ENCODE data around the gene CLRN3.

CLRN3 gene

DNA sequence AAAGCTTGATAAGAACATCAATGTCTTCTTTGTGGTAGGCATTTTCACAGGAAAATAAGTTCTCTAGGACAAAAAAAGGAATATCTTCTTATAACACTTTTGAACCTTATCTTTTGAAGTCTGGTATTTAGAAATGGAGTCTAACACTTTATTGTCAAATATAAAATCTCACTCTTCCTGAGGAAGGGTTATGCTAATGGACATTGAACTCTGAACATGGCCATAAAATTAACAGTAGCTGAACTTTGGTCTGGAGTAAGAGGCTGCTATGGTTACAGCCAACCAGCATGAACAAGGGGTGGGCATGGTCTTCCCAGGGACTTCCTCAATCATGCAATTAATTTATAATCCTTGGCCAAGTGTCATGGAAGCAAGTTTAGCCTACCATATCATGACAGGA, at the start of gene CLRN3:
Gene CLRN3, minus strand, starts transcription at position 199 of the 400 bp plus-strand sequence. Its CDS starts 157 bp downstream, at position 42.
- H3K4me1 ChIP-seq (ENCODE audit: insufficient read depth, low read length): no peaks in the 10 kb centered on the region
- no peak within 1 kb of the TSS for H3K9ac ChIP-seq (ENCODE audit: low read depth, low read length)
- H3K36me3 ChIP-seq (ENCODE audit: insufficient read depth, low read depth, low read length): no peaks in the 10 kb centered on the region
- no peak within 1 kb of the TSS for H3K4me3 ChIP-seq (ENCODE audit: low read length)
- H3K27ac ChIP-seq (ENCODE audit: low read length): no peak within 1 kb of the TSS
- no peaks in the 10 kb centered on the region for H3K27me3 ChIP-seq (ENCODE audit: insufficient read depth, low read length)
- no peaks in the 10 kb centered on the region for H3K9me3 ChIP-seq (ENCODE audit: insufficient read depth, low read depth, low read length)

DNA sequence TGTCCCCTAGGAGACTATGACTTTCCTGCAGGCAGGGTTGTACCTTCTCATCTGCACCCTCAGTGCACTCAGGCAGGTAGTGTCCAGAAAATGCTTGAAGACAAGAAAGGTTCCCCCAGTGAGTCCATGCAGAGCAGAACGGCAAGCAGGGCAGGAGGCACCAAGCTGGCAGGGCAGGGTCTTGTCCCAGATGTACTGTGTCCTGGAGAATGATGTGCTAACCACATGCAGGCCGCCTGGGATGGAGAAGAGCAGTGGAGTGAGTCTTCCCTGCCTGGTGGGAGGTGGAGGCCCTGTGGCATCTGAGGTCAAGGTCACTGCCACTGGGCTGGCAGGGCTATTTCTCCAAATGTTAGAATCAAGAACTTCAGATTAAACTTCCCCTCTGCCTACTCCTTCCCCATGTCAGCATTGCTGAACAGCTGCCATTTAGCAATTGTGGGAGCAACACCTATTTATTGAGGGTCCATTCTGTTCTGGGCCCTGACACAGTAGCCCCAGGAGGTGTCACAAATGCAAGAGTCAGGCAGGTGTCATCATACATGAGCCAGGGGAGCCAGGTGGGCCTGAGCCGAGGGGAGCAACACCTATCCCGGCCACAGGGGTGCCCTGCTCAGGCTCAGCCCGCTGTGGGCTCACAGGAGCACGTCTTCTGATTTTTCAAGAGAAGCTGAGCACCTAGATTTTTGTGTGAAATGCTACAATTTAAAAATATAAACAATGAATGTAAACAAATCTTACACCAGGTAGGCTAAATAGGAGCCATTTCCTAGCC, 48.3 kb upstream of the CLRN3 start:
- Histone ChIP-seq H3K36me3 (ENCODE audit: insufficient read depth, low read depth, low read length) (no peaks in the 10 kb centered on the region), H3K4me3 (ENCODE audit: low read length) (no peak overlapping the region), H3K9ac (ENCODE audit: low read depth, low read length) (no peak overlapping the region), H3K27ac (ENCODE audit: low read length) (no peak overlapping the region), H3K4me1 (ENCODE audit: insufficient read depth, low read length) (no peaks in the 10 kb centered on the region), H3K27me3 (ENCODE audit: insufficient read depth, low read length) (no peaks in the 10 kb centered on the region), H3K9me3 (ENCODE audit: insufficient read depth, low read depth, low read length) (no peaks in the 10 kb centered on the region)

- Histone ChIP-seq H3K9ac (ENCODE audit: low read depth, low read length) (no peak overlapping the region), H3K36me3 (ENCODE audit: insufficient read depth, low read depth, low read length) (no peaks in the 10 kb centered on the region), H3K27me3 (ENCODE audit: insufficient read depth, low read length) (no peaks in the 10 kb centered on the region), H3K4me1 (ENCODE audit: insufficient read depth, low read length) (no peaks in the 10 kb centered on the region), H3K4me3 (ENCODE audit: low read length) (no peak overlapping the region), H3K9me3 (ENCODE audit: insufficient read depth, low read depth, low read length) (no peaks in the 10 kb centered on the region), H3K27ac (ENCODE audit: low read length) (no peak overlapping the region)
These were observed 47.1 kb upstream of the CLRN3 start for GRCh38 chr10:127939786-127940330.

- Histone ChIP-seq H3K27ac (ENCODE audit: low read length) (no peak overlapping the region), H3K27me3 (ENCODE audit: insufficient read depth, low read length) (no peaks in the 10 kb centered on the region), H3K9ac (ENCODE audit: low read depth, low read length) (no peak overlapping the region), H3K4me3 (ENCODE audit: low read length) (no peak overlapping the region), H3K36me3 (ENCODE audit: insufficient read depth, low read depth, low read length) (no peaks in the 10 kb centered on the region), H3K9me3 (ENCODE audit: insufficient read depth, low read depth, low read length) (no peaks in the 10 kb centered on the region), H3K4me1 (ENCODE audit: insufficient read depth, low read length) (no peaks in the 10 kb centered on the region)
These were observed 45.2 kb upstream of the CLRN3 start for GRCh38 chr10:127937915-127938463.

DNA sequence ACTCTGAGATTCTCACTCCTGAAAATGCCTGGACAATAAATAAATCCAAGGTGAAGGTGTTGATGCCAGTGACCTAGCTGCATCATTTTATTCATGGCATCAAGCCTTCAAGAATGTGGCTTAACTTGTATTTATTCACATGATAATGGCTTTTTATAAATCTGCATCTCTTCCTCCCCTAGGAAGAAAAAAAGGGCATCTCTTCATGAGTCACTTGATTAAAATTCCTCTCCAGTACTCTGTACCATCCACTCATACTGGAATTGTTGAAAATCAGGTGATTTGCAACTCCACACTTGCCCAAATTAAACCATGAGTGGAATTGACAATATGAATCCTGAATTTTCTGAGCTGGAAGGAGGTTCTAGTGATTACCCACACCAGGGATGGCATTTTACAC, 44.3 kb upstream of the CLRN3 start:
- no peak overlapping the region for H3K27ac ChIP-seq (ENCODE audit: low read length)
- no peaks in the 10 kb centered on the region for H3K36me3 ChIP-seq (ENCODE audit: insufficient read depth, low read depth, low read length)
- no peaks in the 10 kb centered on the region for H3K9me3 ChIP-seq (ENCODE audit: insufficient read depth, low read depth, low read length)
- H3K9ac ChIP-seq (ENCODE audit: low read depth, low read length): no peak overlapping the region
- H3K27me3 ChIP-seq (ENCODE audit: insufficient read depth, low read length): no peaks in the 10 kb centered on the region
- H3K4me1 ChIP-seq (ENCODE audit: insufficient read depth, low read length): no peaks in the 10 kb centered on the region
- no peak overlapping the region for H3K4me3 ChIP-seq (ENCODE audit: low read length)

GRCh38 chr10:127935071-127935561, 42.4 kb upstream of the CLRN3 start:
- Histone ChIP-seq H3K4me3 (ENCODE audit: low read length) (no peak overlapping the region), H3K36me3 (ENCODE audit: insufficient read depth, low read depth, low read length) (no peaks in the 10 kb centered on the region), H3K27me3 (ENCODE audit: insufficient read depth, low read length) (no peaks in the 10 kb centered on the region), H3K27ac (ENCODE audit: low read length) (no peak overlapping the region), H3K9ac (ENCODE audit: low read depth, low read length) (no peak overlapping the region), H3K4me1 (ENCODE audit: insufficient read depth, low read length) (no peaks in the 10 kb centered on the region), H3K9me3 (ENCODE audit: insufficient read depth, low read depth, low read length) (no peaks in the 10 kb centered on the region)

DNA sequence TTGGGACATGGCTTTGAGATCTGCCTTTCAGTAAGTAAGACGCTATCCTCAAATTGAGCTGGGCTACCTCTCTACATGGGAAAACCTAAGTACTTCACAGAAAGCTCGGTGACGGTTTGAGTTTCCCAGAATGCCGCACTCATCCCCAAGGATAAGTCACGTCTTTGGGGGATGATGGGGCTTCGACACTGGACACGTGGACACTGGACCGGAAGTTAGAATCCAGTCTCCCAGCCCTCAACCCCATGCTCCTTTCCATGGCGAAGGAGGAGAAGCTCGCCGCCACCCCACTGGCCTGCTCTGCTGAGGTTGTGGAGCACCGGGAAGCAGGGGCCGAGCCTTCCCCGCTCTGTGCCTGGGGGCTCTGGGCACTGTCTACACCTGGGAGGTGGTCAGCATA, 41.6 kb upstream of the CLRN3 start:
- Histone ChIP-seq H3K9me3 (ENCODE audit: insufficient read depth, low read depth, low read length) (no peaks in the 10 kb centered on the region), H3K4me1 (ENCODE audit: insufficient read depth, low read length) (no peaks in the 10 kb centered on the region), H3K27ac (ENCODE audit: low read length) (no peak overlapping the region)

GRCh38 chr10:127933271-127933670, 40.5 kb upstream of the CLRN3 start:
- Histone ChIP-seq H3K36me3 (ENCODE audit: insufficient read depth, low read depth, low read length) (no peaks in the 10 kb centered on the region), H3K27ac (ENCODE audit: low read length) (no peak overlapping the region), H3K4me1 (ENCODE audit: insufficient read depth, low read length) (no peaks in the 10 kb centered on the region), H3K27me3 (ENCODE audit: insufficient read depth, low read length) (no peaks in the 10 kb centered on the region), H3K4me3 (ENCODE audit: low read length) (no peak overlapping the region), H3K9me3 (ENCODE audit: insufficient read depth, low read depth, low read length) (no peaks in the 10 kb centered on the region), H3K9ac (ENCODE audit: low read depth, low read length) (no peak overlapping the region)

More for the DNA sequence above, 41.6 kb upstream of the CLRN3 start:
- no peak overlapping the region for H3K9ac ChIP-seq (ENCODE audit: low read depth, low read length)
- H3K4me3 ChIP-seq (ENCODE audit: low read length): no peak overlapping the region
- no peaks in the 10 kb centered on the region for H3K27me3 ChIP-seq (ENCODE audit: insufficient read depth, low read length)
- no peaks in the 10 kb centered on the region for H3K36me3 ChIP-seq (ENCODE audit: insufficient read depth, low read depth, low read length)

- Histone ChIP-seq H3K4me3 (ENCODE audit: low read length) (no peak overlapping the region), H3K9me3 (ENCODE audit: insufficient read depth, low read depth, low read length) (no peaks in the 10 kb centered on the region), H3K27ac (ENCODE audit: low read length) (no peak overlapping the region), H3K36me3 (ENCODE audit: insufficient read depth, low read depth, low read length) (no peaks in the 10 kb centered on the region), H3K4me1 (ENCODE audit: insufficient read depth, low read length) (no peaks in the 10 kb centered on the region), H3K27me3 (ENCODE audit: insufficient read depth, low read length) (no peaks in the 10 kb centered on the region), H3K9ac (ENCODE audit: low read depth, low read length) (no peak overlapping the region)
These were observed 40.0 kb upstream of the CLRN3 start for GRCh38 chr10:127932521-127933270.

GRCh38 chr10:127928021-127928806, 35.5 kb upstream of the CLRN3 start:
- Histone ChIP-seq H3K9me3 (ENCODE audit: insufficient read depth, low read depth, low read length) (no peaks in the 10 kb centered on the region), H3K4me1 (ENCODE audit: insufficient read depth, low read length) (no peaks in the 10 kb centered on the region), H3K27ac (ENCODE audit: low read length) (no peak overlapping the region), H3K4me3 (ENCODE audit: low read length) (no peak overlapping the region), H3K36me3 (ENCODE audit: insufficient read depth, low read depth, low read length) (no peaks in the 10 kb centered on the region), H3K9ac (ENCODE audit: low read depth, low read length) (no peak overlapping the region), H3K27me3 (ENCODE audit: insufficient read depth, low read length) (no peaks in the 10 kb centered on the region)

DNA sequence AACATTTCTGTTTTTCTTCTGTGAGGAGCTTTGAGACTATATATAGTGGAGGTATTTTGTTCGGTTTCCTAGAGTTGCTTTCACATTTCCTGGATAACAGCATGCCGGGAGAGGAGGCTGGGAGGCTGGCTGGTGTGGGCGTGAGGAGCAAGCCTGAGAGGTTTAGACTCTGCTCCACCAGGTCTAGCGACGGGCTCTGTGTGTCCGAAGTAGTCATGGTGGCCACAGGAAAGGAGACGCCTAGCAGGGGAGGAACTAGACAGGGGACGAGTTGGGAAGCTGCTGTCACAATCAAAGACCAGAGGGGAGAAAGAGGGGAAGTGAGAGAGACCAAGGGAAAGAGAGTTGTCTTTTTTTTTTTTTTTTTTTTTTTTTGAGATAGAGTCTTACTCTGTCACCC, 33.7 kb upstream of the CLRN3 start:
- H3K27ac ChIP-seq (ENCODE audit: low read length): no peak overlapping the region
- H3K27me3 ChIP-seq (ENCODE audit: insufficient read depth, low read length): no peaks in the 10 kb centered on the region
- H3K4me1 ChIP-seq (ENCODE audit: insufficient read depth, low read length): no peaks in the 10 kb centered on the region
- no peak overlapping the region for H3K4me3 ChIP-seq (ENCODE audit: low read length)
- no peak overlapping the region for H3K9ac ChIP-seq (ENCODE audit: low read depth, low read length)
- no peaks in the 10 kb centered on the region for H3K36me3 ChIP-seq (ENCODE audit: insufficient read depth, low read depth, low read length)
- H3K9me3 ChIP-seq (ENCODE audit: insufficient read depth, low read depth, low read length): no peaks in the 10 kb centered on the region
